HG03558 (cell line): ENCODE results near the gene INO80B.
A peak's percentile ranks its signal among the peaks of the same experiment; 100 is the strongest.
"Not testable (repeated sequence)": the region's sequence is repeated elsewhere in the genome, so short reads cannot be mapped to it uniquely, and the experiment has no call there.

Experiments
- ATAC-seq: cut with Tn5 transposase; IDR thresholded peaks from one replicate; pipeline ENCODE4 v1.9.1; 2021; ENCODE audit warnings: moderate number of reproducible peaks; ENCODE audit not compliant: unreplicated experiment; ENCODE audit errors: extremely low read depth

The INO80B gene

DNA sequence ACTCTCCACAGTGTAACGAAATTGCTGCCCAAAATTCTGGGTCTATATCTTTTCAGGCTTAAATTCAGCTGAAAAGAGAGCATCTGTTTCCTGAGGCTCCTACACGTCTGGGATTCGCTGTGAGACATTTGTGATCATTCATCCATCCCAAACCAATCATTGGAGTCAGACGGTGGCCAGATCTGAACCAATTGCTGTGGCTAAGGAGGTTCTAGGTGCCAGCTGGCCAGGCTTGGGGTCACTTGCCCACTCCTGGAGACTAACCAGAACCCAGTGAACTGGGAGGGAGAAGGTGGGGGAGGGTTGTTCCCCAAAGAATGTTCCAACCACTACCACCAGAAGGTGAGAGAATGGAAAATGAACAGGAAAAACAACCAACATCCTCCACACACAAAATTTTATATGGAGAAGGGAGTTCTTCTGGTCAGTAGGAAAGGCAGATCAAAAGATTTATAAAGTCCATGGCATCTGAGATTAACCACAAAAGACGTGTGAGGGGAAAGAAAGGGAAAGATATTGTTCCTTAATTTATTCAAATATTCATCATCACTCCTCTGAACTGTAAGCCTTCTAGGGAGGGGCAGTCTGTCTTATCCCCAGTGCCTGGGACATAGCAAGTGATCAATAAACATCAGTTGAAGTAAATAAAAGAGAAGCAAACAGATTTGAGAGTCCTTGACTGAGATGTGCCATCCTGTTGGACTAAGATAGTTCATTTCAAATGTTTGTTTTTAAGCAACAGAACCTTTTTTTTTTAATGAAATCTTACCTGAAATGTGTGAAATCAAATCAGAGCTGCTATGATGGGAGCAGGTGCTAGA is 10.2 kb upstream of the INO80B start:
- no peak for ATAC-seq

DNA sequence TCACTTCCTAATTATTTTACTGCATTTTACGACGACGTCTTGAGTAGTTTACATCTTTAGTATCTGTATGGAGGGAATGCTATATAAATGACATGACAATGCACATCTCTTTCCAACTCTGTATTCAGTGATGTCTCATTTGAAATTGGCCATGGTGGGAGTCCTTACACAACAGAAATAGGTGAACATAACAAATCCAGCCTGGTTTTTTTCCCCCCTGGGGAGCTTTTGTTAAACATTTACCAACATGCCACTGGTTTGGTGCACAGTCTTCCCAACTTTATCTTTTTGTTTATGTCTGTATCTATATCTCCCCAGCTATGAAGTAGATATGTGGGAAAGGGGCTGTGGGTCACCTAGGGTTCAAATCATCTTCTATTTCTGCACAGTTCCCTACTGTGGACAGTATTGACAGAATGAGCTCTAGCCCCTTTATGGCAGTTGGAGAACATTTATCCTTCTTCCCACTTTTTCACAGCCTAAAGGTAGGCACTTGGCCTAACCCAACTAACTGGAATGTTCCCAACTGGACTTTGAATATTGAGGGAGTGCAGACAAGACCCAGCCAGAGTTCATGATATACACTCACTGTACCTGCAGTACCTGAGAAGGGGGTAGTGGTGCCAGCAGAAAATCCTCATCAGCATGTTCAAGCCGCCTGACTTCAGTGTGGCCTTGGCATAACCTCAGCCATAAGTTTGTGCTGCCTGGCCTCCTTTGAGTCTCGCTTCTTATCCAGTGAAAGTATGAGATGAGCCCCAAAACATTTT is 7.5 kb upstream of the INO80B start:
- ATAC-seq = no peak

DNA sequence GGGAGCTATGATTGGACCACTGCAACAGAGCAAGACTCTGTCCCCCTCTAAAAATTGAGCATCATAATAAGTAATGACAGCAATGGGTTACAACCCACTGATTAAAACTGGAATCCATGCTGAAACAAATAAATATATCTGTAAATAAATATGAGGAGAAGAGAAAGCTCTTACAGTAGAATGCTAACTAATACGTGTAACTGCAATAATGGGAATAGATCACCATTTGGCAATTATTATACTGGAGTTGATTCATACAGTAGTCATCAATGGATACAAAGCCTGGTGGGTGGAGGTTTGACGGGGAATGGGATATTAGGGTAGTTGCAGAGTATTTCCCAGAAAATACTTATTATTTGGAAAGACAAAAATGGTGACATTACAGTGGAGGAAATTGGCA is 6.1 kb upstream of the INO80B start:
- no peak for ATAC-seq

DNA sequence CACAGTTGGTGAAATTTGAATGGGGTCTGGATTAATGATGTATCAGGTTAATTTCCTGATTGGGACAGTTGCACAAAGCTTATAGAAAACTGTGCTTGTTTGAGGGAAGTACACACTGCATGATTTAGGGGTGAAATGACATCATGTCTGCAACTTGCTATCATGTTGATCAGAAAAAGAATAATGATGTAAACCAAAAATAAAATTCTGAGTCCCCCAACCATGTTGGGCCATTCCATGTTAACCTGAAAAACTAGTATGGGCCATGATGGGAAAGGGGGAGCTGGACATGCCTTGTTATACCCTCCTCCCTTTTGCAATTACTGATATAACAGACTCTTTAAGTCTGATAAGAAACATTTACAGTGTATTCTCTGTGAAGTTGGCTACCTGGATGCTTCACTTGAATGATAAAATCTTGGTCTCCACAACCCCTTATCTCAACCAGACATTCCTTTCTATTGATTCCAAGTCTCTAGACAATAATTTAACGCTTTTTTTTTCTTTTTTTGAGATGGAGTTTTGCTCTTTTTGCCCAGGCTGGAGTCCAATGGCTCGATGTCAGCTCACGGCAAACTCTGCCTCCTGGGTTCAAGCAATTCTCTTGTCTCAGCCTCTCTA is 4.2 kb upstream of the INO80B start:
- ATAC-seq = no peak

DNA sequence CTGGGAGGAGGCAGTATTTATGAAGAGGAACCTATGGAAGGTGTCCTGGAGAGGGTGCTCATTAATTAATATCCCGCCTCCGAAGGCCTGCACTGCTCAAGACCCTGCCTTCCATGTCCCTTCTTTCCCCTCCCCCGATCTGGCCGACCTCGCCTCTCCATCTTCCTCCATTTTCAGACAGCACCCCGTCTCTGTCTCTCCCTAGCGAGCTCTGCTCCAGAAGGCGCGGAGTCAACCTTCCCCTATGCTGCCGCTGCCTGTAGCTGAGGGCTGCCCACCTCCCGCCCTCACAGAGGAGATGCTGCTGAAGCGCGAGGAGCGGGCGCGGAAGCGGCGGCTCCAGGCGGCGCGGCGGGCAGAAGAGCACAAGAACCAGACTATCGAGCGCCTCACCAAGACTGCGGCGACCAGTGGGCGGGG is 2.3 kb downstream of the INO80B start:
- no peak for ATAC-seq

DNA sequence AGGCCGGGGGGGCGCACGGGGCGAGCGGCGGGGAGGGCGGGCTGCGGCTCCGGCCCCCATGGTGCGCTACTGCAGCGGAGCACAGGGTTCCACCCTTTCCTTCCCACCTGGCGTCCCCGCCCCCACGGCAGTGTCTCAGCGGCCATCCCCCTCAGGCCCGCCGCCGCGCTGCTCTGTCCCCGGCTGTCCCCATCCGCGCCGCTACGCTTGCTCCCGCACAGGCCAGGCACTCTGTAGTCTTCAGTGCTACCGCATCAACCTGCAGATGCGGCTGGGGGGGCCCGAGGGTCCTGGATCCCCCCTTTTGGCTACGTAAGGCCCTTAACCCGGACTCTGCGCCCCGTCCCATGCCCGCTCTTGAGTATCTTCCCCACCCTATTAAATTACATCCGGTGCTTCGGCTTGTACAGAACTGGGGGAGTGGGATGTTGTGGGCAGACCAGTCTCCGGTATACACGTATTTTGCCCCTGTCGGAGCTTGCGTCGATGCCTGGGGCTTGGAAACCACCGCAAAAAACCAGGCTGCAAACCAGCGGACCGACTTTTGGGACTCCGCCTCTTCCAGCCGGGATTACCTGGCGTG is 2.8 kb downstream of the INO80B start:
- no peak for ATAC-seq

DNA sequence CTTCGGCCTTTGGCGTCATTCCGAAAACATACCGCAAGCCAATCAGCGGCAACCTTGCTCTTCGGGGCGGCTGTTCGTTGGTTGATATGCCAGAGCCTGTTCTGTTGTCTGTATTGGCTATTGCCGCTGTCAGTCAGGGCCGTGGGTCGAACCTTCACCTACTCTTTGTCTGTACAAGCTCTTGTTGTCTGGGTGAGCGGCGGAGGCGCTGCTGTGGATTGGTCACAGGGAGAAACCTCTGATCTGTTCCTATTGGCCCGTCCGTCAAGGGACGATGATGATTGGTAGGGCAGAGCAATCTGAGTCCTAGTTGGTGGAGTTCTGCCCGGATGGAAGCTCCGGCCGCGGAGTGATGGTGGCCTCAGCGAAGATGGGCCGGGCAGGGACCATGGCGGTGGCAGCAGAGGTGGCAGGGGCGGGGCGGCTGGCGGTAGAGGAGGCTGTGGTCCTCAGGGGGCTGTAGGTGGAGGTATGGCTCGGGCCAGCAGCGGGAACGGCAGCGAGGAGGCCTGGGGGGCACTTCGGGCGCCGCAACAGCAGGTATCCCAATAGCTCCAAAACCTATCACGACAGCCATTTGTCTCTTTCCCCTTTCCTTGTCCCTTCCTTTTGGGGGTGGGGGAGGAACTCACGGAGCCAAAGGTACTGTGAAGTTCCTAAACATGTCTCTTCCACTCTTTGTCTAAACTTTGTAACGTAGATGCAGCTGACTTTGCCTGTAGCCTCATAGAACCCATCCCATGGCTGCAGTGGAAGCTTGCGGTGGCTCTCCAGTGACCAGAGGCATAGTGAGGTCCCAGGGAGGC is 3.4 kb downstream of the INO80B start, which contains the start of gene WBP1:
WBP1 (plus strand) TSS at position 307 of the 806 bp plus-strand sequence; CDS start at position 472, 165 bp downstream.
- ATAC-seq = peak; percentile 75

DNA sequence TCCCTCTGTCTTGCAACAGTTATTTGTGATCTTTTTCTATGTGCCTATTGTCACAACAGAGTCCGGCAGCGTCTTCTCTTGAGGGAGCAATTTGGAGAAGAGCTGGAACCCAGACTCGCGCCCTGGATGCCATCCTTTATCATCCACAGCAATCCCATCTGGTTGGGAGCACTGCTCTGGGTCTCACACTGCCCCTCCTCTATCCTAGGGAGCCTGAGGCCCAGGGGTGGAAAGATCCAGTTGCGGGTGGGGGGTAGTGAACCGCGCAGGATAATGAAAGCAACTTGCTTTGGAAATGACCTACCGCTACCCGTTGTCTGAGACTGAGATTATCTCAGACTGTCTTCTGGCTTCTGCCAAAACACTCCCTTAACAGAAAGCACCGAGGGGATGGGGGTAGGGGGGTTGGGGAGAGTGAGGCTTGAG is 4.1 kb downstream of the INO80B start:
- no peak for ATAC-seq

DNA sequence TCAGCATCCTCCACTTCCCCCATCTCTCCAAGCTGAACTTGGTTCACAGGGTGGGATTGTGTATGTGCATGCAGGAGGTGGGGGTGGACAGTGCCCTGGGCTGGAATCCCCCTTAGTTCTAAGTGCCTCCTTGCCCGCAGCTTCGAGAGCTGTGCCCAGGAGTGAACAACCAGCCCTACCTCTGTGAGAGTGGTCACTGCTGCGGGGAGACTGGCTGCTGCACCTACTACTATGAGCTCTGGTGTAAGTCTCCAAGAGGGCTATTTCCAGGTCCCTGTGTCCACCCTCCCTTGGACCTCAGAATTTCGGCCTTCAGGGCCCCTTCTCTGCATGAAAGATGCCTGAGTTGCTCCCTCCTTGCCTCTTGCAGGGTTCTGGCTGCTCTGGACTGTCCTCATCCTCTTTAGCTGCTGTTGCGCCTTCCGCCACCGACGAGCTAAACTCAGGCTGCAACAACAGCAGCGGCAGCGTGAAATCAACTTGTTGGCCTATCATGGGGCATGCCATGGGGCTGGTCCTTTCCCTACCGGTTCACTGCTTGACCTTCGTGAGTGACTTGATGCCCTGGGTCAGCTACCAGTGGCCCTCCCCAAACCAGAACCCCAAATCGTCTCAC is 4.7 kb downstream of the INO80B start:
- ATAC-seq = not testable (repeated sequence)

DNA sequence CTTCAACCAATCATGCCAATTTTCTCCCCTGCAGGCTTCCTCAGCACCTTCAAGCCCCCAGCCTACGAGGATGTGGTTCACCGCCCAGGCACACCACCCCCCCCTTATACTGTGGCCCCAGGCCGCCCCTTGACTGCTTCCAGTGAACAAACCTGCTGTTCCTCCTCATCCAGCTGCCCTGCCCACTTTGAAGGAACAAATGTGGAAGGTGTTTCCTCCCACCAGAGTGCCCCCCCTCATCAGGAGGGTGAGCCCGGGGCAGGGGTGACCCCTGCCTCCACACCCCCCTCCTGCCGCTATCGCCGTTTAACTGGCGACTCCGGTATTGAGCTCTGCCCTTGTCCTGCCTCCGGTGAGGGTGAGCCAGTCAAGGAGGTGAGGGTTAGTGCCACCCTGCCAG is 5.3 kb downstream of the INO80B start:
- not testable (repeated sequence) for ATAC-seq

DNA sequence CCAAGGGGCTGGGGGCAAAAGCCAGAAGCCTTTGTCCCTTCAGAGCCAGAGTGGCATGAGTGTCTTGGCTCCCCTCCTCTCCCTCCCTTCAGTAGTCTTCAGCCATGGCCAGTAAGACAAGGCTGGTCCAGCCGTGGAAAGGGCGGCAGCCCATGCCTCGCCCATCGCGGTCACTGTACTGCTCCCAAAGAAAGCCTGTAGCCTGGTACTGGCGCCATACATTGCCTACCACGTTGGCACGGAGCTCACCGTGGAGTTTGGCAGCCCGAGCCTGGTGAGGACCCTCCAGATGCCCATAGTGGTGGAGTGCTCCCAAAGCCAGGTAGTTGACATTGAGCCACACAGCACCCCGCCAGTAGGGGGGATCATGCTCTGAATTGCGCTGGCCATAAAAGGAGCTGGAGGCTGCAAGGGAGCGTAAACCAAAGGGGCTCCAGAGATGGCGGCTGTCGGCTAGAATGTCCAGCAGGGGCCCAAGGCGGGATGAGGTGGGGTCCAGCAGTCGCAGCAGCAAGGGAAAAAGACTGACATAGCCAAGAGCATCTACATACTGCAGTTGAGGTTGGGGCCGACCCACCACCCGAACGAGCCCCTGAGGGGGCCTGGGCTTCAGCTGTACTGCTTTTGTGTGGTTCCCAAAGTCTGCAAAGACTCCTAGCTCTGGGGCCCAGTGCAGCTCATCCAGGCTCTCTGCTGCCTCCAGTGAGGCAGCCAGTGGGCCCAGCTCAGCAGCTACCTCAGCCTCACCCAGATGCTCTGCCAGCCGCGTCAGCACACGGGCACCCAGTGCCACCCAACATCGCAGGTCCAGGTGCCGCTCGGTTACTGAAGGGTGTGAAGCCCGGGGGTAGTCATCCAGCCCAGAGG is 6.5 kb downstream of the INO80B start:
- no peak for ATAC-seq

DNA sequence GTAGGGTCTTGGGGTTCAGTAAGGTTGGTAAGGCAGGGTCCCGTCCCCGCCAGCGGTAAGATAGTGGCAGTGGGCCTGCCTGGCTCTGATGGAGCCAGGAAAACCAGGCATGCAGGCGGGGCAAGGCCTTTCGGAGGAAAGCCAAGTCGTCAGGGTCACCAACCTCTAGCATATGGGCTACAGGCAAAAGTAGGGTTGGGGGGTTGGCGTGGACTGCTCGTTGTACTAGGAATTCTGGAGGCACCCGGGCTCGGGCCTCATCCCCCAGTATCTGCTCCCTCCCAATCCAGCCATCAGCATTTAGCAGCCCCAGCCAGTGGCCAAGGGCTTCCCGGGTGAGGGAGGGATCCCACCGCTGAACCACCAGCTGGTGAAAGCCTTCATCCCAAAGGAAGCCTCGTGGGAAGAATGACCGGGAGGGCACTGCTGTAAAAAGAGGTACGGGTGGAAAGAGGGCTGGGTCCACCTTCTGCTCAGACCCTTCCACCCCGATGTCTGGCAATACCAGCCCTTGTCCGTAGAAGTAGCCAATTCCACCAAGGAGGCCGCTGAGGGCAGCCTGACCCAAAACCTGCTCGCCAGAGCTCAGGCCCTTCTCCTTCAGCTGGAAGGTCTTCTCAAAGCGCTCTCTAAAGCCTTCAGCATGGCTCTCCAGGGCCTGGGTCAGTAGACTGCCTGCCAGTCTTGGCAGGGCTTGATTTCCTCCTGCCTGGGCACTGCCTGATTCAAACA is 7.3 kb downstream of the INO80B start:
- ATAC-seq = no peak

DNA sequence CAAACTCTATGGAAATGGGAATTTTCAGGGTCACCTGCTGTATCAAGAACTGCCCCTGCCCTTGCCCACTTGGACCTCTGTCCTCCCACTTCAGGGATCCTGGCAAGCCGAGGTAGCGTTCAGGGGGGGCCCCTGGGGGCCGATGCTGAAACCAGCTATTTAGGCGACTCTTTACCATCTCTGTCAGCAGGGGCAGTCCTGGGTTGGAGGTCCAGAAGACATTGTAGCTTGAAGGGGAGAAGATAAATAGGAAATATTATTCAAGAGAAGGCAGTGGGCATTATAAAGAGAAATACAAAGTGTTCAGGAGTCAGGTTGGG is 7.9 kb downstream of the INO80B start:
- ATAC-seq = no peak

DNA sequence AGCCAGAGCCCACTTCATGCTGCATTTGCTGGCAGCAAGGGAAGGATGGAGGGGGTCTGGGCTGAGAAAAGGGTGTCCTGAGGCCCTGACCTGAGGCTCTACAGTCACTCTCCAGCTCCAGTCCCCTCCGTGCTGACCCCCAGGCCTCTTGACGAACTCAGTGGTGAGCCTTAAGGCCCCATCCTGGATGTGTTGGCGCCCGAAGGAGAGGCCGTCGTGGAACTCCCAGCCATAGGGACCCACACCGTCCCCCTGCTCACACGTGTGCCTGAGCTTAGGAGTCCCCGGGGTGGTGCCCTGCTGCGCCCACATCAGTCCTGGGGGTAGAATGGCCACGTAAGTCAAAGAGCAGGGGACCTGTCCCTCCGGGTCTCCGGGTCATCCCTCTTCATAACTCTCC is 9.5 kb downstream of the INO80B start:
- no peak for ATAC-seq

DNA sequence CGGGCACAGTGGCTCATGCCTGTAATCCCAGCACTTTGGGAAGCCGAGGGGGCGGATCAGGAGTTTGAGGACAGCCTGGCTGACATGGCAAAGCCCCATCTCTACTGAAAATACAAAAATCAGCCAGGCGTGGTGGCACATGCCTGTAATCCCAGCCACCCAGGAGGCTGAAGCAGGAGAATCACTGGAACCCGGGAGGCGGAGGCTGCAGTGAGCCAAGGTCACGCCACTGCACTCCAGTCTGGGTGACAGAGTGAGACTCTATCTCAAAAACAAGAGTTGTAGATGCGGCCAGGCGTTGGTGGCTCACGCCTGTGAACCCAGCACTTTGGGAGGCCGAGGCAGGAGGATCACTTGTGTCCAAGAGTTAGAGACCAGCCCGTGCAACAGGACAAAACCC is 15.9 kb downstream of the INO80B start:
- ATAC-seq = not testable (repeated sequence)

DNA sequence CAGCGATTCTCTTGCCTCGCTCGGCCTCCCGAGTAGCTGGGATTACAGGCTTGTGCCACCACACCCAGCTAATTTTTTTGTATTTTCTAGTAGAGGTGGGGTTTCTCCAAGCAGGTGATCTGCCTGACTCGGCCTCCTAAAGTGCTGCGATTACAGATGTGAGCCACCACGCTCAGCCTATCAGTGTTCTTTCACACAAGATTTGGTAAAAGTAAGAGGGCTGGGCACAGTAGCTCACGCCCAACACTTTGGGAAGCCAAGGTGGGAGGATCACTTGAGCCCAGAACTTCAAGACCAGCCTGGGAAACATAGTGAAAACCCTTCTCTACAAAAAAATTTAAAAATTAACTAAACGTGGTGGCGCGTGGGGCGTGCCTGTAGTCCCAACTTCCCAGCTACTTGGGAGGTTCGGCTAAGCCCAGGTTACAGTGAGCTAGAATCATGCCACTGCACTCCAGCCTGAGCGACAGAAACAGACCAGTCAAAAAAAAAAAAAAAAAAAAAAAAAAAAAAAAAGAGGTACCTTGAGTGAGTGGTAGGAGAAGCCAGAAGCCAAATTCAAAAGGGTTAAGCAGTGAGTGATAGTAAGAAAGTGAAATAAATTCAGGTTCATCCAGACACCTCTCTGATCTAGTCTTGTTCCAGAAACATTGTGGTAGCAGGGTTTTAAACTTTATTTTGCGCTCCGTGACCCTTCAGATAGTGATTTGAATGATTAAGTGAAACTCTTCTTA is 16.6 kb downstream of the INO80B start:
- no peak for ATAC-seq
